Brain microvascular endothelial cell (primary cell): ENCODE results near the gene STXBP1.

Experiments used
- DNase-seq: peaks from one replicate; pipeline ENCODE4 v3.0.0-alpha.2; 2020
- H3K27ac ChIP-seq: fragments of 250-450 bp; sonication (Bioruptor Pico); 2 replicates; pipeline ENCODE4 v1.5.1; 2020; ENCODE audit warnings: mild to moderate bottlenecking, moderate library complexity
- H3K27me3 ChIP-seq: fragments of 250-450 bp; sonication (Bioruptor Pico); replicated peaks from 2 replicates; pipeline ENCODE4 v1.5.1; 2020; ENCODE audit warnings: mild to moderate bottlenecking
- H3K36me3 ChIP-seq: fragments of 250-450 bp; sonication (Bioruptor Pico); replicated peaks from 2 replicates; pipeline ENCODE4 v1.5.1; 2020; ENCODE audit warnings: mild to moderate bottlenecking
- H3K4me3 ChIP-seq: 2 replicates; pipeline ENCODE4 v1.5.1; 2011; ENCODE audit warnings: low read depth, mild to moderate bottlenecking, control low read depth, low read length, moderate library complexity
- in situ Hi-C: cut with HindIII; loops from 2 replicates; pipeline ENCODE4 v1.10.0; 2017; ENCODE audit warnings: low sequenced_read_pairs, low pct_ligation_motif_present
- TF ChIP-seq, protein P1 (sequence below): IDR thresholded peaks from 2 replicates; pipeline ENCODE4 v1.5.1; 2011; ENCODE audit warnings: low read depth, mild to moderate bottlenecking, moderate library complexity, low read length, control low read depth, inconsistent platforms; ENCODE audit errors: missing control alignments

Gene STXBP1

DNA sequence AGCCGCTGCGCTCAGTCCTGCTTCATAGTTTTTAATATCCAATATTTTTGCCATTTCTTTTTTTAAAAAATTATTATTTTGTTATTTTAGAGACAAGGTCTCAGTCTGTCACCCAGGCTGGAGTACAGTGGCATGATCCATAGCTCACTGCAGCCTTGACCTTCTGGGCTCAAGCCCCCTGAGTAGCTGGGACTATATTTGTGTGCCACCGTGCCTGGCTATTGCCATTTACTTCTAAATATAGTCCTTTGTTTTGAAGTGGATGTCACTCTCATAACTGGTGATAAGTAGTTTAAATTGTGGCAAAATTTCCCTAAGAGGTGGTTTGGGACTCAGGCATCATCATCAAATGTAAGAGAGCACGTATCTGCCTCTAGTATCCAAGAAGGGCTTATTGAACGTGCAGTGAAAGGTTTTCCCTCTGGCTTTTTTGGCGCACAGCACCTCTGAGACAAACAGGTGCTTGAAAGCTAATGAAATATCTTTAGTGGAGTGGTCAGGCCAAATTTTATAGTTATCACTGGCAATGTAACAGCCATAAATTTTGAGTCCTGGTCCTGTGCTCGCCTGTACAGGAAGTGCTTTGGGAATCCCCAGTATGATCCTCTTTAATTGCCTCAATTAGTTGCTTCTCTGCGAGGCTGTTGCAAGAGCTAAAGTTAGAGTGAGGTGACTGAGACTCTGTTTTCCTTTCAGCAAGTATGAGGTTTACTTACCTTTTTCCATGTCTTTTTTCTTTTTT lies 14.8 kb downstream of the STXBP1 start:
- in situ Hi-C loops = no loop called here
- TF ChIP-seq, protein P1, sequence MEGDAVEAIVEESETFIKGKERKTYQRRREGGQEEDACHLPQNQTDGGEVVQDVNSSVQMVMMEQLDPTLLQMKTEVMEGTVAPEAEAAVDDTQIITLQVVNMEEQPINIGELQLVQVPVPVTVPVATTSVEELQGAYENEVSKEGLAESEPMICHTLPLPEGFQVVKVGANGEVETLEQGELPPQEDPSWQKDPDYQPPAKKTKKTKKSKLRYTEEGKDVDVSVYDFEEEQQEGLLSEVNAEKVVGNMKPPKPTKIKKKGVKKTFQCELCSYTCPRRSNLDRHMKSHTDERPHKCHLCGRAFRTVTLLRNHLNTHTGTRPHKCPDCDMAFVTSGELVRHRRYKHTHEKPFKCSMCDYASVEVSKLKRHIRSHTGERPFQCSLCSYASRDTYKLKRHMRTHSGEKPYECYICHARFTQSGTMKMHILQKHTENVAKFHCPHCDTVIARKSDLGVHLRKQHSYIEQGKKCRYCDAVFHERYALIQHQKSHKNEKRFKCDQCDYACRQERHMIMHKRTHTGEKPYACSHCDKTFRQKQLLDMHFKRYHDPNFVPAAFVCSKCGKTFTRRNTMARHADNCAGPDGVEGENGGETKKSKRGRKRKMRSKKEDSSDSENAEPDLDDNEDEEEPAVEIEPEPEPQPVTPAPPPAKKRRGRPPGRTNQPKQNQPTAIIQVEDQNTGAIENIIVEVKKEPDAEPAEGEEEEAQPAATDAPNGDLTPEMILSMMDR = no peak
- DNase-seq = no peak
- H3K36me3 ChIP-seq = no peaks in the 10 kb centered on the region
- no peak overlapping the region for H3K4me3 ChIP-seq
- H3K27ac ChIP-seq = no peak overlapping the region
- no peaks in the 10 kb centered on the region for H3K27me3 ChIP-seq

GRCh38 chr9:127627494-127627855 lies 15.4 kb downstream of the STXBP1 start:
- in situ Hi-C loops = no loop called here
- no peaks in the 10 kb centered on the region for H3K27me3 ChIP-seq
- TF ChIP-seq, protein P1 = no peak

DNA sequence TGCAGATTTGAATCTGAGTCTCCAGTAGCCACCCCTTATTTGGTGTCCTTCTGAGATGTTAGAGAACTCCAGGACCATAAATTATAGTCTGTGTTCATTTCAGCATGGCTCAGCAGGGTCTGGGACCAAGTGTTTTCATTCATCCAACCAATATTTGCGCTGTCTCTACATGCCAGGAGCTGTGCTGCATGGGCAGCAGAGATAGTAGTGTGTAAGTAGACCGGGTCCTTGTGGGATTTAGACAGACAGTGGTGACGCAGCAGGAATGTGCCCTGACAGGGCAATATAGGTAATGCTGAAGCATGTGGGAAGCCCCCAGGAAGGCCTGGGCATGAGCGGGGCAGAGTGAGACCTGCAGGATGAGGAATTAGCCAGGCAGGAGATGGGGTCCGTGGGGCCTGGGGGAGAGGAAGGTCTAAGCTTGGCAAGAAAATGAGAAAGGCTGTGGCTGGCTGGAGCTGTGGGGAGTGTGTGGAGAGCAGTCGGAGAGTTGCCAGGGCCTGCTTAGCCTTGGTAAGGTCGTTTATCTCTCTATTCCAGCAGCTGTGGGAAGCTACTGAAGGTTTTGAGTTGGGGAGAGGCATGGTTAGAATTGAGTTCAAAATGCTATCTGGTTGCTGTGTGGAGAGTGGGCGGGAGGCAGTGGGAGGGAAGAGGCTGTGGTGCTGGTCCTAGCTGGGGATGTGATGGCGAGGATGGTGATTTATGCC lies 16.8 kb downstream of the STXBP1 start:
- in situ Hi-C loops = no loop called here

More at GRCh38 chr9:127627494-127627855, 15.4 kb downstream of the STXBP1 start:
- DNase-seq = no peak
- H3K36me3 ChIP-seq = no peaks in the 10 kb centered on the region
- H3K4me3 ChIP-seq = no peak overlapping the region
- no peak overlapping the region for H3K27ac ChIP-seq

GRCh38 chr9:127629468-127630081 lies 17.5 kb downstream of the STXBP1 start:
- TF ChIP-seq, protein P1 = peak; percentile 59

More for the DNA sequence above, 16.8 kb downstream of the STXBP1 start:
- TF ChIP-seq, protein P1 = no peak
- Histone ChIP-seq H3K4me3 (no peak overlapping the region), H3K27ac (no peak overlapping the region), H3K27me3 (no peaks in the 10 kb centered on the region), H3K36me3 (no peaks in the 10 kb centered on the region)
- no peak for DNase-seq

GRCh38 chr9:127633216-127633862 lies 21.3 kb downstream of the STXBP1 start:
- in situ Hi-C loops = no loop called here
- TF ChIP-seq, protein P1 = no peak
- Histone ChIP-seq H3K4me3 (no peak overlapping the region), H3K27me3 (no peaks in the 10 kb centered on the region), H3K27ac (no peak overlapping the region), H3K36me3 (no peaks in the 10 kb centered on the region)
- DNase-seq = no peak

More at GRCh38 chr9:127629468-127630081, 17.5 kb downstream of the STXBP1 start:
- Histone ChIP-seq H3K27me3 (no peaks in the 10 kb centered on the region), H3K27ac (no peak overlapping the region), H3K4me3 (no peak overlapping the region), H3K36me3 (no peaks in the 10 kb centered on the region)
- no peak for DNase-seq
- in situ Hi-C loops = no loop called here
